CD14-positive monocyte (primary cell): ENCODE data around the gene MLN. TPM values are rescaled to one million over a fixed set of nuclear protein-coding genes. Genes with fewer than 3 reads are reported as not detected.

Experiments
- DNase-seq, 3 donors: peaks; one replicate each; pipeline ENCODE4 v3.0.0-alpha.2; 2011 to 2022
- H2AFZ ChIP-seq: 2 replicates; pipeline ENCODE4 v1.6.0; 2012; ENCODE audit warnings: mild to moderate bottlenecking, low read depth, low read length, inconsistent platforms; ENCODE audit not compliant: insufficient read depth, poor library complexity, severe bottlenecking
- H3K27ac ChIP-seq, 2 donors: 1 replicate in 1 of 2; 2 replicates in 1 of 2; pipeline ENCODE4 v1.5.1; 2012 to 2013; ENCODE audit warnings: low read length in 2 of 2, control low read depth in 1 of 2, inconsistent platforms in 1 of 2, low read depth in 1 of 2, mild to moderate bottlenecking in 1 of 2
- H3K27me3 ChIP-seq, 2 donors: one replicate each; pipeline versions ENCODE4 v1.6.0 to v1.6.1; 2011 to 2013; ENCODE audit warnings: low read length in 2 of 2; ENCODE audit not compliant: control insufficient read depth in 2 of 2, insufficient read depth in 2 of 2
- H3K36me3 ChIP-seq, 2 donors: replicated peaks in 1 of 2; 1 replicate in 1 of 2; 2 replicates in 1 of 2; pipeline versions ENCODE4 v1.5.1 to v1.6.1; 2012 to 2013; ENCODE audit warnings: low read length in 2 of 2, control low read depth in 1 of 2, inconsistent platforms in 1 of 2, mild to moderate bottlenecking in 1 of 2; ENCODE audit not compliant: insufficient read depth in 2 of 2, control insufficient read depth in 1 of 2
- H3K4me1 ChIP-seq, 2 donors: 1 replicate in 1 of 2; 2 replicates in 1 of 2; pipeline versions ENCODE4 v1.5.1 to v1.6.1; 2012 to 2013; ENCODE audit warnings: low read length in 2 of 2, control low read depth in 1 of 2, inconsistent platforms in 1 of 2, mild to moderate bottlenecking in 1 of 2, moderate library complexity in 1 of 2; ENCODE audit not compliant: insufficient read depth in 2 of 2, control insufficient read depth in 1 of 2
- H3K4me2 ChIP-seq: replicated peaks from 2 replicates; pipeline ENCODE3; 2012; ENCODE audit warnings: low read length, moderate library complexity, mild to moderate bottlenecking; ENCODE audit not compliant: poor library complexity, severe bottlenecking; ENCODE audit errors: extremely low read depth
- H3K4me3 ChIP-seq, 3 experiments: fragments of 200-600 bp in 1 of 3; sonication (generic) in 1 of 3; replicated peaks in 1 of 3; 1 replicate in 2 of 3; 2 replicates in 1 of 3; pipeline ENCODE4 v1.5.1; 2011 to 2013; ENCODE audit warnings: low read length in 3 of 3, mild to moderate bottlenecking in 3 of 3, control low read depth in 2 of 3, low read depth in 2 of 3, inconsistent platforms in 1 of 3, moderate library complexity in 1 of 3
- H3K79me2 ChIP-seq: 2 replicates; pipeline ENCODE4 v1.6.0; 2012; ENCODE audit warnings: mild to moderate bottlenecking, control low read depth, inconsistent platforms, low read length, moderate library complexity; ENCODE audit not compliant: insufficient read depth
- H3K9ac ChIP-seq: 2 replicates; pipeline ENCODE4 v1.6.0; 2017; ENCODE audit warnings: low read length, mild to moderate bottlenecking; ENCODE audit not compliant: insufficient read depth, poor library complexity, severe bottlenecking
- H3K9me3 ChIP-seq, 2 donors: replicated peaks in 1 of 2; 1 replicate in 1 of 2; 2 replicates in 1 of 2; pipeline versions ENCODE4 v1.5.1 to v1.6.1; 2012 to 2013; ENCODE audit warnings: low read length in 2 of 2, control low read depth in 1 of 2; ENCODE audit not compliant: control insufficient read depth in 1 of 2, insufficient read depth in 1 of 2
- H4K20me1 ChIP-seq: 2 replicates; pipeline ENCODE4 v1.6.0; 2012; ENCODE audit warnings: mild to moderate bottlenecking, low read length, control low read depth, moderate library complexity; ENCODE audit not compliant: insufficient read depth
- H3K27ac Mint-ChIP-seq, 7 donors: one replicate each; pipeline ENCODE4 v1.8.0; 2020; ENCODE audit warnings: mild to moderate bottlenecking in 7 of 7, mixed read lengths in 7 of 7, moderate library complexity in 6 of 7, inconsistent platforms in 2 of 7
- H3K27me3 Mint-ChIP-seq, 3 donors: one replicate each; pipeline ENCODE4 v1.8.0; 2021 to 2022; ENCODE audit warnings: low read depth in 3 of 3, mild to moderate bottlenecking in 3 of 3, mixed read lengths in 3 of 3, moderate library complexity in 3 of 3, inconsistent platforms in 1 of 3
- H3K36me3 Mint-ChIP-seq, 2 donors: one replicate each; pipeline ENCODE4 v1.8.0; 2020; ENCODE audit warnings: mixed read lengths in 2 of 2, inconsistent platforms in 1 of 2, mild to moderate bottlenecking in 1 of 2
- H3K4me1 Mint-ChIP-seq: one replicate; pipeline ENCODE4 v1.8.0; 2020; ENCODE audit warnings: mild to moderate bottlenecking, mixed read lengths
- H3K4me3 Mint-ChIP-seq, 2 donors: one replicate each; pipeline ENCODE4 v1.8.0; 2020; ENCODE audit warnings: mild to moderate bottlenecking in 2 of 2, mixed read lengths in 2 of 2, moderate library complexity in 1 of 2
- H3K9me3 Mint-ChIP-seq, 7 donors: one replicate each; pipeline ENCODE4 v1.8.0; 2020 to 2022; ENCODE audit warnings: mixed read lengths in 7 of 7, mild to moderate bottlenecking in 6 of 7, moderate library complexity in 6 of 7, inconsistent platforms in 2 of 7
- CTCF ChIP-seq: fragments of 200-600 bp; IDR thresholded peaks from one replicate; pipeline ENCODE4 v1.8.0; 2022; ENCODE audit warnings: antibody characterized with exemption, mild to moderate bottlenecking
- WGBS: methylation state at CpG from one replicate; pipeline ENCODE4 v1.1.5; 2013; ENCODE audit warnings: missing lambda C conversion rate; ENCODE audit not compliant: insufficient coverage; 5-methylcytosine and 5-hydroxymethylcytosine counted together
- intact Hi-C, 2 donors: fragments of 100-400 bp; cut with micrococcal nuclease; formaldehyde crosslinking; loops; one replicate each; pipeline versions ENCODE4 v1.15.0 to v1.15.1; 2023
- polyA plus RNA-seq, 3 donors: library from polyadenylated mRNA; depleted of rRNA in 1 of 3; unstranded in 2 of 3; stranded (reverse) in 1 of 3; fragments of 300-500 nt in 2 of 3; fragments of >200 nt in 1 of 3; fragmentation: Illumina TruSeq in 2 of 3; gene quantifications; 1 replicate in 2 of 3; 2 replicates in 1 of 3; pipeline ENCODE4 v1.2.3, GENCODE V29; 2012 to 2021

Gene MLN
- polyA plus RNA-seq, 3 donors = not detected

GRCh38 chr6:33826537-33826936 lies 22.7 kb upstream of the MLN start:
- Histone ChIP-seq H3K27me3 (no peaks in the 10 kb centered on the region), H3K9me3 (no peaks in the 10 kb centered on the region), H3K27ac (no peak overlapping the region), H3K4me1 (no peaks in the 10 kb centered on the region), H3K79me2 (no peaks in the 10 kb centered on the region), H3K36me3 (no peaks in the 10 kb centered on the region), H2AFZ (no peak overlapping the region), H4K20me1 (no peaks in the 10 kb centered on the region), H3K9ac (no peak overlapping the region), H3K4me3 (no peak overlapping the region), H3K4me2 (no peak overlapping the region)
- no peak for DNase-seq
- 31% methylated on average over 2 of the region's 2 CpGs for WGBS
- Mint-ChIP-seq H3K4me1 (no peaks in the 10 kb centered on the region), H3K27me3 (peaks cover 6 to 12% (median 7%) of the 10 kb centered on the region in 3 donors), H3K9me3 (peaks cover 0 to 1% (median 0%) of the 10 kb centered on the region in 7 donors), H3K4me3 (no peak overlapping the region), H3K27ac (no peak overlapping the region), H3K36me3 (no peaks in the 10 kb centered on the region)
- intact Hi-C loops = no loop called here
- TF ChIP-seq CTCF = no peak

- H3K4me1 ChIP-seq = no peaks in the 10 kb centered on the region
- no peaks in the 10 kb centered on the region for H3K9me3 Mint-ChIP-seq
- 95% methylated on average over 12 of the region's 15 CpGs for WGBS
- peaks cover 3% of the 10 kb centered on the region for H3K4me1 Mint-ChIP-seq
- H2AFZ ChIP-seq = no peak overlapping the region
- intact Hi-C loops = no loop called here
- H3K36me3 Mint-ChIP-seq = no peaks in the 10 kb centered on the region
- no peak for TF ChIP-seq CTCF
- no peak overlapping the region for H3K27ac ChIP-seq
- H3K27ac Mint-ChIP-seq = no peak overlapping the region
- no peak overlapping the region for H3K4me3 ChIP-seq
- peaks cover 0 to 3% of the 10 kb centered on the region in 2 donors for H3K27me3 ChIP-seq
- no peak overlapping the region for H3K4me2 ChIP-seq
- H3K4me3 Mint-ChIP-seq = no peak overlapping the region
- no peaks in the 10 kb centered on the region for H3K9me3 ChIP-seq
- H3K36me3 ChIP-seq = no peaks in the 10 kb centered on the region
- DNase-seq = no peak
- no peak overlapping the region for H3K9ac ChIP-seq
- no peaks in the 10 kb centered on the region for H3K79me2 ChIP-seq
- H3K27me3 Mint-ChIP-seq = peaks cover 6 to 17% (median 9%) of the 10 kb centered on the region in 3 donors
- no peaks in the 10 kb centered on the region for H4K20me1 ChIP-seq
Measured at GRCh38 chr6:33824461-33825154, 20.8 kb upstream of the MLN start.
